Spleen (tissue), 7 donors: ENCODE measurements around the gene SMOC2.

Experiments
- CTCF ChIP-seq, 11 experiments: fragments of 200-600 bp in 7 of 11; fragments of 450-650 bp in 4 of 11; sonication (generic) in 4 of 11; IDR thresholded peaks in 8 of 11; conservative IDR thresholded peaks in 3 of 11; 1 replicate in 7 of 11; 2 replicates in 4 of 11; pipeline versions ENCODE4 v1.4.0 to v1.8.0; 2016 to 2021; ENCODE audit warnings: antibody characterized with exemption in 11 of 11, inconsistent platforms in 4 of 11, mild to moderate bottlenecking in 1 of 11
- POLR2A ChIP-seq, 3 donors: fragments of 450-650 bp; IDR thresholded peaks; one replicate each; pipeline ENCODE4 v1.5.1; 2017; ENCODE audit warnings: antibody characterized with exemption in 3 of 3, mild to moderate bottlenecking in 1 of 3
- POLR2AphosphoS5 ChIP-seq, 3 donors: sonication (generic); formaldehyde crosslinking; IDR thresholded peaks; one replicate each; pipeline ENCODE4 v1.5.1; 2017; ENCODE audit warnings: antibody characterized with exemption in 3 of 3
- donor health status: DM: no; HTN: no; CAD: no; lungs with moderate emphysema.
- donor health status: DM: no; HTN: no; CAD: no.
- donor health status: DM: no; HTN: no; CAD: no.

GRCh38 chr6:168598251-168599117 lies 157.5 kb downstream of the SMOC2 start:
- TF ChIP-seq CTCF (IDR thresholded peaks at IDR 0.05 in 8 of 11, conservative IDR thresholded peaks at IDR 0.05 in 3 of 11) (no peak), POLR2AphosphoS5 (IDR thresholded peaks at IDR 0.05) (no peak), POLR2A (IDR thresholded peaks at IDR 0.05) (no peak)
